WI38 (cell line): ENCODE measurements around the gene KCNMB1.

Source experiments
- H3K4me3 ChIP-seq: 2 replicates; pipeline ENCODE4 v1.5.1; 2011; ENCODE audit warnings: low read depth, mild to moderate bottlenecking, control low read depth, low read length
- TF ChIP-seq, protein P1 (sequence below): IDR thresholded peaks from 2 replicates; pipeline ENCODE4 v1.5.1; 2012; ENCODE audit warnings: low read depth, mild to moderate bottlenecking, control low read depth, low read length

Gene KCNMB1

DNA sequence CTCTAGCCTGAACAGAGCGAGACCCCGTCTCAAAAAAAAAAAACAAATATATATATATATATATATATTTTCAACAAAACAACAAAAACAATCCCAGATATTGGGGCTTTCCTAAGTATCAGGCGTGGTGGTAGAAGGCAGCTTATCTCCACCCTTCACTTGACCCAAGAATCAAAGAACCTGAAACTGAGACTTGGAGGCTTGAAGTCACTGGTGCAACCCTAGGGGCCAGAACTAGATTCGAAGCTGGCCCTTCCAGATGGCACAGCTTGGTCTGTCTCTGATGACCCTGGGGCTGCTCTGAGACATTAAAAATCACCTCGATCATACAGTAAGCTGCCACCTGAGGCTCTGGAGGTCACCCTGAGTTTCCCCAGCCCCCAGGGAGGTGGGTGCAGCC lies 1.3 kb upstream of the KCNMB1 start:
- TF ChIP-seq, protein P1, sequence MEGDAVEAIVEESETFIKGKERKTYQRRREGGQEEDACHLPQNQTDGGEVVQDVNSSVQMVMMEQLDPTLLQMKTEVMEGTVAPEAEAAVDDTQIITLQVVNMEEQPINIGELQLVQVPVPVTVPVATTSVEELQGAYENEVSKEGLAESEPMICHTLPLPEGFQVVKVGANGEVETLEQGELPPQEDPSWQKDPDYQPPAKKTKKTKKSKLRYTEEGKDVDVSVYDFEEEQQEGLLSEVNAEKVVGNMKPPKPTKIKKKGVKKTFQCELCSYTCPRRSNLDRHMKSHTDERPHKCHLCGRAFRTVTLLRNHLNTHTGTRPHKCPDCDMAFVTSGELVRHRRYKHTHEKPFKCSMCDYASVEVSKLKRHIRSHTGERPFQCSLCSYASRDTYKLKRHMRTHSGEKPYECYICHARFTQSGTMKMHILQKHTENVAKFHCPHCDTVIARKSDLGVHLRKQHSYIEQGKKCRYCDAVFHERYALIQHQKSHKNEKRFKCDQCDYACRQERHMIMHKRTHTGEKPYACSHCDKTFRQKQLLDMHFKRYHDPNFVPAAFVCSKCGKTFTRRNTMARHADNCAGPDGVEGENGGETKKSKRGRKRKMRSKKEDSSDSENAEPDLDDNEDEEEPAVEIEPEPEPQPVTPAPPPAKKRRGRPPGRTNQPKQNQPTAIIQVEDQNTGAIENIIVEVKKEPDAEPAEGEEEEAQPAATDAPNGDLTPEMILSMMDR, result no peak
- no peak overlapping the region for H3K4me3 ChIP-seq

DNA sequence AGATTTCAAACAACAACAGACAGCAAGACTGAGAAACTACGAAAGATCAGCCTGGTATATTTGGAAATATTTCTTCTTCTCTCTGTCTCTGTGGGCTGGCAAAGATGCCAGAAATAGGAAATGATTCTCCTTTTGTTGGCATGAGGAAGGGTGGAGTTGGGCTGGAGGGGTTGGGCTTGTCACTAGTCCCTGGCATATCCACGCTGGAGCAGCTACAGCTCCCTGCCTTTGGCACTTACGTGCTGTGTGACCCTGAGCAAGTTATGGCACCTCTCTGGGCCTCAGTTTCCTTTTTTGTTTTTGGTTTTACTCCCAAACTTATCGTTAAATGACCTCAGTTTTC lies 354 bp upstream of the KCNMB1 start:
- no peak overlapping the region for H3K4me3 ChIP-seq

DNA sequence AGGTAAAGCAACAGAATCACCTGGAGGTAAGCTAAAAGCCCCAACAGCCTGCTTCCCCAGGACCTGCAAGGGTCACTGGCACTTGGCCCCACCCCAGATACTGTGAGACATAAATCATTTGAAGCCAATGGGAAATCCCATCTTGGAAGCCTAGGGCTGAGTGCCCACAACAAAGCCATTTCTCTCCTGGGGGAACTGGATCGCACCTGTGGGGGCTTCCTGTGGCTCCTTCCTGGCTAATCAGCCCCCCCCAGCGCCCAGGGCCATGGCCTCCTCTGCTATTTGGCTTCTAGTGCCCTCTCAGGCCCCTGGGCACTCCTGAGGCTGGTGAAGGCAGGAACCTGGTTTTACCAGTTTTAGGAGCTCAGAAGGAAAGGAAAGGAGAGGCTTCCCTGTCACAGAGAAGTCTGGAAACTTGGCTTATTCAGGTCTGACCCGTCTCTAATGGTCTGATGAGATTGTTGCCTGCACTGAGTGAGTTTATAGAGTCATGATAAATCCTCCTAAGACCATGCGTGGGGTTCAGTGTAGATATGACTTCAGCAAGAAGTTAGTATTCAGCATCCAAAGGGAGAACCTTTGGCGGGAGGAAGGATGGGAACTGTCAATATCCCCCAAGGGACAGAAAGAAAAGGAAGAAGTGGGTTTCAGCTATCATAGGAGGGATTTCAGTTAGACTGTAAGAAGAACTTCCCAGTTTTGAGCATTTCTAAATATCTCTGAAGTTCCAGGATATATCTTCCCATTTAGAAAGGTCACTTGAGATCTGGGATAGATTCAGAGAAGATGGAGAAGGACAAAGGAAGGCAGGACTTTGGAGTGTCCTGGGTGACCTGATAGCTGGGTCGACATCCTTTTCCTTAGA lies 1.2 kb downstream of the KCNMB1 start:
- H3K4me3 ChIP-seq, result no peak overlapping the region
- TF ChIP-seq, protein P1, result no peak

More for the DNA sequence above, 354 bp upstream of the KCNMB1 start:
- TF ChIP-seq, protein P1, result no peak

DNA sequence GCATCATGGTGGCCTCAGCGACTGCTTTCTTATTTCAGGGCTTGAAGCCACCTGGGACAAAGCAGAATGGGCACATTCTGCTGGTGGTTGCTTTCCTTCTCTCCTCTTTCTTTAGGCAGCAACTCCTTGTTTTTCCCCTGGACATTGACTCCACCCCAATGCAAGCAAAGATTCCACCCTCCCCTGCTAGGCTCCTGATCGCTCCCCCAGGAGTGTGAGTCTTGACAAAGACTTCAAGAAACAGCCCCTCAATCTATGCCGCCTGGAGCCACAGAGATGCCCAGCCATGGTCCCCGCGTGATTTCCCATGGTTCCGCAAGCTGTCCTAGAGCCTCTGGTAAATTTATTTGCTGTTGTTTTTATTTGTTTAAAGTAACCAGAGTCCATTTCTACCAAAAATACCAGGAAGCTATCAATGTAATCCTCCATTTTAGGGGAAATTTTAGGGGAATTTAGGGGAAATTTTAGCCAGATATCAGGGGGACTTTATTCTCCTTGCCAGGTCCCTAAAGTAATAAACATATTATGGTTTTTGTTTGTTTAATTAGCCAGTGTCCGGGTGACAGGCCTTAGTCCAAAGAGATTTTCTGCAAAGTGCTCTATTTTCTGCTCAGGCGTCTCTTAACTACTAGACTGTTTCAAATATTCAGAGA lies 2.3 kb downstream of the KCNMB1 start:
- H3K4me3 ChIP-seq, result no peak overlapping the region
- TF ChIP-seq, protein P1, result no peak

DNA sequence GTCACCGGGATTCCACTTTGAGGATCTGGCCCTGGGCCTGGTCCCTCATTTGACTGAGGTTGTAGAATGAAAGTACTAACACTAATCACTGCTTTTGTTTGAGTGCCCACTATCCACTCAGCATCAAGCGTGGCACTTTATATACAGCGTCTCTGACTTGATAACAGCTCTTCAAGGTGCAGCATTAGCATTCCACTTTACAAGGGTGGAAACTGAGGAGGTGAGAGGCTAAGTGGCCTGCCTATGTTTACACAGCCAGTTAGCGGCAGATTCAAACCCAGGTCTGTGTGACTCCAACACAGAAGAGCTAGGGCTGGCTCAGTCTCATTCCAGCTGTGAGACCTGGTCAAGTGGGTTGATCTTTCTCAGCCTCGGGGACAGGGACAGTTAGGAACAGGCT lies 5.9 kb downstream of the KCNMB1 start:
- no peak overlapping the region for H3K4me3 ChIP-seq
- TF ChIP-seq, protein P1, result no peak

DNA sequence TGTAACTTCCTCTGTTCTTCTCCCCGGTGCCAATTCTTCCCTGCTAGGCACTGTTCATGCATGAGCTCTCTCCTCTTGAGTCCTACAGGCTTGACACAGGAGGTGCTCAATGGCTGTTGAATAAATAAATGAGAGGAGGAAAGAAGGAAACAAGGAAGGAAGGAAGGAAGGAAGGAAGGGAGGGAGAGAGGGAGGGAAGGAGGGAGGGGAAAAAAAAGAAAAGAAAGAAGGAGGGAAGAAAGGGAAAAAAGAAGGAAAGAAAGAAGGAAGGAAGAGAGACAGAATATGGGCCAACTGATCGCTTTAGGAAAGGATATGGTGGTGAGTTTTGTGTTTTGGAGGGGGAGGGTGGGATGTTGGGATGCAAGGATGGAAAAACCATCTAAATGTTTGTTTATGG lies 6.4 kb downstream of the KCNMB1 start:
- no peak overlapping the region for H3K4me3 ChIP-seq
- TF ChIP-seq, protein P1, result no peak

DNA sequence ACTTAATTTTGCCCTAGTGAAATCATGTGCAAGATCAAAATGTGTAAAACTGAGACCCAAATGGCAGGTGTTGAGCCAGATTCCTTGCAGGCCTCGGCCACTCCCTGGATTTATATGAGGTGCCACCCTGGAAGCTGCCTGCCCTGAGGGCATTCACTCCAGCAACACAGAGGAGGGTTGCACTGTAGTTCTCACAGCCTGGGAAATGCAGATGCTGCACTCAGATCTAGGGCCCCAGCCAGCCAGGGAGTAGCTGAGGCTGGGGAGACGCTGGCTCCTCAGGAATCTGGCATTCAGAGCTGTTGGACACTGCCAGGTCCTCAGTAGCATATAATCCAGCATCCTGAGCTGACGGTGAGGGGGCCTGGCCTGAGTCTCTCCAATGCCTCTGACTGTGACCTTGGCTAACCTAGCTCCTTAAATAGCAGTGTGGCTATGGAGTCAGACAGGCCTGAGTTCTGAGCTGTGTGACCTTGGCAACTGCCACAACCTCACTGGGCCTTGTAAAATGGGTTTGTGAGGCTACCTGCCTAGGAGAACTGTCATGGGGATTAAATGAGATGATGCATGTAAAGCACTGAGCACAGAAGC lies 8.7 kb downstream of the KCNMB1 start:
- TF ChIP-seq, protein P1, result no peak
- no peak overlapping the region for H3K4me3 ChIP-seq
